Fibroblast of lung (primary cell): ENCODE measurements around the gene CHD3.
"Not testable (repeated sequence)": the region's sequence is repeated elsewhere in the genome, so short reads cannot be mapped to it uniquely, and the experiment has no call there.

ENCODE experiments used
- CTCF ChIP-seq, 2 donors: IDR thresholded peaks in 1 of 2; conservative IDR thresholded peaks in 1 of 2; 1 replicate in 1 of 2; 2 replicates in 1 of 2; pipeline ENCODE4 v1.5.1; 2011 to 2012; ENCODE audit warnings: low read length in 2 of 2, control low read depth in 1 of 2, inconsistent platforms in 1 of 2, low read depth in 1 of 2, mild to moderate bottlenecking in 1 of 2
- EZH2 ChIP-seq: IDR thresholded peaks from 2 replicates; pipeline ENCODE4 v1.5.1; 2012; ENCODE audit warnings: low read length, control low read depth, mild to moderate bottlenecking; ENCODE audit errors: missing control alignments

GRCh38 chr17:7953266-7953665, 64.7 kb downstream of the CHD3 start:
- TF ChIP-seq EZH2; CTCF (conservative IDR thresholded peaks at IDR 0.05 in 1 of 2, IDR thresholded peaks at IDR 0.05 in 1 of 2; ENCODE audit: low read depth in 1 of 2, low read length in 2 of 2): not testable (repeated sequence)
